GM18508 (cell line): ENCODE results near the gene TPRG1L.

ENCODE experiments used
- ATAC-seq: cut with Tn5 transposase; IDR thresholded peaks from one replicate; pipeline ENCODE4 v1.9.1; 2021; ENCODE audit warnings: moderate number of reproducible peaks; ENCODE audit not compliant: insufficient read depth, unreplicated experiment

TPRG1L gene

GRCh38 chr1:3641046-3641760 lies 16.4 kb downstream of the TPRG1L start:
- no peak for ATAC-seq

- no peak for ATAC-seq
These were observed 17.0 kb downstream of the TPRG1L start for GRCh38 chr1:3641816-3642215.

GRCh38 chr1:3642919-3643675 lies 18.3 kb downstream of the TPRG1L start:
- no peak for ATAC-seq

GRCh38 chr1:3644273-3644672 lies 19.5 kb downstream of the TPRG1L start:
- ATAC-seq = no peak

- no peak for ATAC-seq
These were observed 20.4 kb downstream of the TPRG1L start for GRCh38 chr1:3645247-3645646.

- no peak for ATAC-seq
These were observed 21.0 kb downstream of the TPRG1L start for GRCh38 chr1:3645666-3646355.

GRCh38 chr1:3646596-3646995 lies 21.8 kb downstream of the TPRG1L start:
- ATAC-seq = no peak

GRCh38 chr1:3649342-3650247 lies 24.8 kb downstream of the TPRG1L start, which contains the start of gene WRAP73:
TSS of gene WRAP73 (minus strand) at chr1:3650103. CDS start at chr1:3649999, 104 bp downstream.
- ATAC-seq = no peak

- ATAC-seq = no peak
These were observed 25.6 kb downstream of the TPRG1L start for GRCh38 chr1:3650248-3651025.

- ATAC-seq = no peak
These were observed 26.5 kb downstream of the TPRG1L start for GRCh38 chr1:3651026-3651929.

- no peak for ATAC-seq
These were observed 27.2 kb downstream of the TPRG1L start, which contains the start of gene TP73 for GRCh38 chr1:3651930-3652547. TSS of gene TP73 (plus strand) at chr1:3652516. CDS start at chr1:3682366, 29,850 bp downstream.

GRCh38 chr1:3652548-3653285 lies 27.9 kb downstream of the TPRG1L start:
- no peak for ATAC-seq

- ATAC-seq = no peak
These were observed 28.4 kb downstream of the TPRG1L start for GRCh38 chr1:3653286-3653618.

GRCh38 chr1:3654549-3655281 lies 29.9 kb downstream of the TPRG1L start:
- no peak for ATAC-seq

GRCh38 chr1:3656450-3657095 lies 31.8 kb downstream of the TPRG1L start:
- ATAC-seq = peak; percentile 45

GRCh38 chr1:3657096-3657475 lies 32.3 kb downstream of the TPRG1L start:
- no peak for ATAC-seq
